MM.1S (cell line): ENCODE results near the gene SSBP3.

Source experiments
- CTCF ChIP-seq: fragments of 300-600 bp; sonication (generic); IDR thresholded peaks from 2 replicates; pipeline ENCODE4 v1.5.1; 2016; ENCODE audit warnings: antibody characterized with exemption, low read length, mixed read lengths
- EZH2phosphoT487 ChIP-seq: fragments of 300-600 bp; sonication (generic); IDR thresholded peaks from 2 replicates; pipeline ENCODE4 v1.6.1; 2018; ENCODE audit warnings: antibody characterized with exemption, low read length

DNA sequence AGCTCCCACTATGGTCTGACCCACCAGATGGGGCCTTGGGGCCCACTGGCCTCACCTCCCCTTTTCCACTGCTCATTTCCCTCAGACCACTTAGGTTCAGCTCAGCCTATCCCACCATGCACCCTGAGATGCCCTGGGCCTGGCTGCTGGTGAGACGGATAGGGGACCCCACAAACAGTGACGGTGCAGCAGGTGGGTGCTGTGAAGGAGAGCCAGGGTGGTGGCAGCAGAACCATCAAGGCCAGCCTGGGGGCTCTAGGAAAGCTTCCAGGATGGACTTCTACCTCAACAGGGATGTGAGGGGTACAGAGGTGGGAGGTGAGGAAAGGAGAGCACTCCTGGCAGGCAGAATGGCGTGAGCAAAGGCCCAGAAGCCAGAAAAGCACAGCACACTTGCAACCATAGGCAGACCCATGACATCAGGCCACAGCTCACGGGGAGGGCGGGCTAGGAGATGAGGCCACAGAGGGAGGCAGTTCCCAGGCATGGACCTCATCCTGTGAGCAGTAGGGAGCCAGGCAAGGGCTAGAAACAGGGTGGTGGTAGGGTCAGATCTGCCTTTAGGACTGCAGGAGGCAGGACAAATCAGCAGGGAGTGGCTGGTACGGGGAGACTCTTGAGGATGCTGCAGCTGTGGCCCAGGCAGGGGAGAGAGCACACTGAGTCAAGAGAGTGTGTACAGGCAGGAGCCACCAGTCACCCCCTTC lies 229.4 kb downstream of the SSBP3 start:
- no peak for TF ChIP-seq CTCF
- TF ChIP-seq EZH2phosphoT487 = no peak
